Measurements from ENCODE around the gene ESYT2. TPM values are rescaled to one million over a fixed set of nuclear protein-coding genes. Genes with fewer than 3 reads are reported as not detected.
A peak's percentile ranks its signal among the peaks of the same experiment; 100 is the strongest.

The ESYT2 gene
- total RNA-seq, 1 donor from 2014 or later = 102 TPM

GRCh38 chr7:158868764-158869410 lies 39.6 kb upstream of the ESYT2 start:
- H3K36me3 ChIP-seq = peaks cover 15 to 29% of the 10 kb centered on the region in 2 donors
- H3K27ac ChIP-seq = no peak overlapping the region
- no peaks in the 10 kb centered on the region for H3K27me3 ChIP-seq
- DNase-seq (ENCODE audit: low spot score in 2 of 2) = no peak
- H3K9me3 ChIP-seq = no peaks in the 10 kb centered on the region
- intact Hi-C loops (cut with DNase I) = loop anchor here (10.0 kb wide), 2 partner anchors 236 to 1974 kb away; partner anchors contain the start of gene LMBR1
- no peak for TF ChIP-seq CTCF (IDR thresholded peaks at IDR 0.05)
- peaks cover 0 to 6% of the 10 kb centered on the region in 2 donors for H3K4me1 ChIP-seq
- no peak overlapping the region for H3K4me3 ChIP-seq

- intact Hi-C loops (cut with DNase I) = loop anchor here (10.0 kb wide), 2 partner anchors 237 to 1973 kb away; partner anchors contain the start of gene LMBR1
- TF ChIP-seq CTCF (IDR thresholded peaks at IDR 0.05) = no peak
- peaks cover 14 to 18% of the 10 kb centered on the region in 2 donors for H3K36me3 ChIP-seq
- H3K9me3 ChIP-seq = no peaks in the 10 kb centered on the region
- no peak overlapping the region for H3K27ac ChIP-seq
- no peak overlapping the region for H3K4me3 ChIP-seq
- no peak for DNase-seq (ENCODE audit: low spot score in 2 of 2)
- H3K4me1 ChIP-seq = peaks cover 0 to 6% of the 10 kb centered on the region in 2 donors
- no peaks in the 10 kb centered on the region for H3K27me3 ChIP-seq
Measured at GRCh38 chr7:158867214-158867984, 38.1 kb upstream of the ESYT2 start.

- intact Hi-C loops (cut with DNase I) = loop anchor here (10.0 kb wide), 2 partner anchors 239 to 1971 kb away; partner anchors contain the start of gene LMBR1
- peaks cover 0 to 6% of the 10 kb centered on the region in 2 donors for H3K4me1 ChIP-seq
- H3K9me3 ChIP-seq = no peaks in the 10 kb centered on the region
- H3K27me3 ChIP-seq = no peaks in the 10 kb centered on the region
- no peak overlapping the region for H3K4me3 ChIP-seq
- peaks cover 4 to 5% of the 10 kb centered on the region in 2 donors for H3K36me3 ChIP-seq
- peak overlapping the region in 1 of 2 donors; percentile 83 for H3K27ac ChIP-seq
- DNase-seq (ENCODE audit: low spot score in 2 of 2) = no peak
- TF ChIP-seq CTCF (IDR thresholded peaks at IDR 0.05) = no peak
Measured at GRCh38 chr7:158865977-158866376, 36.7 kb upstream of the ESYT2 start.

- Histone ChIP-seq H3K36me3 (no peaks in the 10 kb centered on the region), H3K4me3 (no peak overlapping the region), H3K27ac (peak overlapping the region in 1 of 2 donors; percentile 83), H3K27me3 (no peaks in the 10 kb centered on the region), H3K9me3 (no peaks in the 10 kb centered on the region), H3K4me1 (peaks cover 0 to 6% of the 10 kb centered on the region in 2 donors)
- intact Hi-C loops (cut with DNase I) = loop anchor here (10.0 kb wide), 2 partner anchors 239 to 1971 kb away; partner anchors contain the start of gene LMBR1
- no peak for TF ChIP-seq CTCF (IDR thresholded peaks at IDR 0.05)
- DNase-seq (ENCODE audit: low spot score in 2 of 2) = no peak
Measured at GRCh38 chr7:158865462-158865922, 36.2 kb upstream of the ESYT2 start.

GRCh38 chr7:158864833-158865232 lies 35.5 kb upstream of the ESYT2 start:
- H3K27me3 ChIP-seq = no peaks in the 10 kb centered on the region
- peak overlapping the region in 1 of 2 donors; percentile 77 for H3K4me3 ChIP-seq
- H3K27ac ChIP-seq = peak overlapping the region; percentile 83
- H3K36me3 ChIP-seq = no peaks in the 10 kb centered on the region
- DNase-seq (ENCODE audit: low spot score in 2 of 2) = no peak
- no peaks in the 10 kb centered on the region for H3K9me3 ChIP-seq
- TF ChIP-seq CTCF (IDR thresholded peaks at IDR 0.05) = no peak
- intact Hi-C loops (cut with DNase I) = loop anchor here (10.0 kb wide), 2 partner anchors 240 to 1970 kb away; partner anchors contain the start of gene LMBR1
- H3K4me1 ChIP-seq = peaks cover 0 to 6% of the 10 kb centered on the region in 2 donors

All from ascending aorta (tissue), 2 donors.